ENCODE data around the gene TMEM59.

The TMEM59 gene

DNA sequence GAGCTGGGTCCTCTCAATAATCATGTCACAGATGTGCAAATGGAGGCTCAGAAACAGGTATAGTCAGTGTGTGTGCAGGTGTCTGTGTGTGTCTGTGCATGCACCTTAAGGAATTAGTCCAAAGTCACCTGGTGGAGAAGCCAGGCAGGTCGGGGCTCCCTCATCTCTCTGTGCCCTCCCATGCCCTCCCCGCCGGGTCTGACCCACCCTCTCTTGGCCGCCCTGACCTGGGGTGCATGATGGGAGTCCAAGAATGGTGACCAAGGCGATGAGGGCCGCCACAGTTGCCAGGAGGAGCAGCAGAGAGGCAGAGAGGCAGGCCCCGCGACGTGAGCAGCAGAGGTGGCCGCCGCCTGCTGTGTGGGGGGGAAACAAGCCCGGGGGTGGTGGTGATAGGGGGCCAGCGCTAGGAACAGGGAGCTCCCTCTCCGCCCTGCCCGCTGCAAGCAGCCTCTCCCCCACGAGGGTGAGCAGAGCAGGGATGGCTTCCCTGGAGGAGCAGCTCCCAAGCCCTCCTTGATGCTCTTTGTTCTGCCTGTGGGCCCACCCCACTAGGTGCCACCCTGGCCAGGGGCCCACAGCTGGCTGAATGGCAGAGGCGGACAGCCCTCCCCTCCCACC lies 38.9 kb downstream of the TMEM59 start:
- no peaks in the 10 kb centered on the region for H3K79me2 ChIP-seq (ENCODE audit: insufficient read depth, low read length)
- no peak for TF ChIP-seq EZH2phosphoT487 (conservative IDR thresholded peaks at IDR 0.05; ENCODE audit: low read length)
- TF ChIP-seq, protein P1, sequence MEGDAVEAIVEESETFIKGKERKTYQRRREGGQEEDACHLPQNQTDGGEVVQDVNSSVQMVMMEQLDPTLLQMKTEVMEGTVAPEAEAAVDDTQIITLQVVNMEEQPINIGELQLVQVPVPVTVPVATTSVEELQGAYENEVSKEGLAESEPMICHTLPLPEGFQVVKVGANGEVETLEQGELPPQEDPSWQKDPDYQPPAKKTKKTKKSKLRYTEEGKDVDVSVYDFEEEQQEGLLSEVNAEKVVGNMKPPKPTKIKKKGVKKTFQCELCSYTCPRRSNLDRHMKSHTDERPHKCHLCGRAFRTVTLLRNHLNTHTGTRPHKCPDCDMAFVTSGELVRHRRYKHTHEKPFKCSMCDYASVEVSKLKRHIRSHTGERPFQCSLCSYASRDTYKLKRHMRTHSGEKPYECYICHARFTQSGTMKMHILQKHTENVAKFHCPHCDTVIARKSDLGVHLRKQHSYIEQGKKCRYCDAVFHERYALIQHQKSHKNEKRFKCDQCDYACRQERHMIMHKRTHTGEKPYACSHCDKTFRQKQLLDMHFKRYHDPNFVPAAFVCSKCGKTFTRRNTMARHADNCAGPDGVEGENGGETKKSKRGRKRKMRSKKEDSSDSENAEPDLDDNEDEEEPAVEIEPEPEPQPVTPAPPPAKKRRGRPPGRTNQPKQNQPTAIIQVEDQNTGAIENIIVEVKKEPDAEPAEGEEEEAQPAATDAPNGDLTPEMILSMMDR (IDR thresholded peaks at IDR 0.05; ENCODE audit: insufficient read depth, low read length, poor library complexity, severe bottlenecking), result no peak
- no peaks in the 10 kb centered on the region for H4K20me1 ChIP-seq (ENCODE audit: low read depth, low read length)

DNA sequence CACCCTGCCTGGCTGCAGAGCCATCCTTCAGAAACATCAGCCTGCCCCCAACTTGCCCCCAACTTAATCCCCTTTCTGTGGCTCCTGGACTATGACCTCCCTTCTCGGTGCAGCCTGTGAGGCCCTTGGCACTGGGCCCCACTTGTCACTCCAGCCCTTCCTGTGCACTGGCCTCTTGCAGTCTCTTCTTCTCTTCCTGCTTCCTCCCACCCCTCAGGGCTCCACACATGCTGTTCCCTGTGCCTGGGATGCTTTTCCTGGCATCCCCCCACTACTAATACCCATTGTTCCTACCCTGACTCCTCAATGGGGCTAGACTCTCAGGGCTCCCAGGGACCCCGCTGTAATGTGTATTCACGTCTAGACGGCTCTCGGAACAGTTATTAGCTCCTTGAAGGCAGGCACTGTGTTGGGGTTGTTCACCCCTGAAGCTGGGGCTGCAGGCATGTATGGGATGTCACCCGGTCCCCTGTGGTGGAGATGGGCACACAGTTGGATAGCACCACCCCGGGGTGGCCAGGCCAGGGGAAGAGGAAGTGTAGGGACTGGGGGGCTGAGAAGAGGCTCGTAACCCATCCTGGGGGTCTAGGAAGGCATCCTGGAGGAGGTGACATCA lies 39.5 kb downstream of the TMEM59 start:
- no peaks in the 10 kb centered on the region for H3K9me2 ChIP-seq (replicated peaks; ENCODE audit: insufficient read depth, low read length)
- TF ChIP-seq, protein P1 (IDR thresholded peaks at IDR 0.05; ENCODE audit: insufficient read depth, low read length, poor library complexity, severe bottlenecking), result no peak
- TF ChIP-seq EZH2phosphoT487 (conservative IDR thresholded peaks at IDR 0.05; ENCODE audit: low read length), result no peak
- no peaks in the 10 kb centered on the region for H3K36me3 ChIP-seq (ENCODE audit: low read length)
- no peak overlapping the region for H3K4me3 ChIP-seq (ENCODE audit: insufficient read depth, low read length, poor library complexity, severe bottlenecking)
- no peak overlapping the region for H2AFZ ChIP-seq (ENCODE audit: low read depth, low read length, severe bottlenecking)
- H3K9me3 ChIP-seq (ENCODE audit: insufficient read depth, low read length), result no peaks in the 10 kb centered on the region
- no peak overlapping the region for H3K4me2 ChIP-seq (ENCODE audit: low read depth, low read length, poor library complexity, severe bottlenecking)
- H3K27ac ChIP-seq (ENCODE audit: low read depth, low read length), result no peak overlapping the region
- H3K27me3 ChIP-seq (ENCODE audit: low read length), result no peaks in the 10 kb centered on the region
- H3F3A ChIP-seq (ENCODE audit: insufficient read depth), result no peaks in the 10 kb centered on the region
- no peak overlapping the region for H3K9ac ChIP-seq (ENCODE audit: low read length)
- H3K79me2 ChIP-seq (ENCODE audit: insufficient read depth, low read length), result no peaks in the 10 kb centered on the region
- no peaks in the 10 kb centered on the region for H4K20me1 ChIP-seq (ENCODE audit: low read depth, low read length)

More for the DNA sequence above, 38.9 kb downstream of the TMEM59 start:
- Histone ChIP-seq H3K36me3 (ENCODE audit: low read length) (no peaks in the 10 kb centered on the region), H3K27ac (ENCODE audit: low read depth, low read length) (no peak overlapping the region), H3K9me2 (replicated peaks; ENCODE audit: insufficient read depth, low read length) (no peaks in the 10 kb centered on the region), H2AFZ (ENCODE audit: low read depth, low read length, severe bottlenecking) (no peak overlapping the region), H3K9ac (ENCODE audit: low read length) (no peak overlapping the region), H3K4me2 (ENCODE audit: low read depth, low read length, poor library complexity, severe bottlenecking) (no peak overlapping the region), H3K4me3 (ENCODE audit: insufficient read depth, low read length, poor library complexity, severe bottlenecking) (no peak overlapping the region), H3K27me3 (ENCODE audit: low read length) (no peaks in the 10 kb centered on the region), H3K9me3 (ENCODE audit: insufficient read depth, low read length) (no peaks in the 10 kb centered on the region), H3F3A (ENCODE audit: insufficient read depth) (no peaks in the 10 kb centered on the region)

- Histone ChIP-seq H3K9me3 (ENCODE audit: insufficient read depth, low read length) (no peaks in the 10 kb centered on the region), H3K4me2 (ENCODE audit: low read depth, low read length, poor library complexity, severe bottlenecking) (no peak overlapping the region), H3K36me3 (ENCODE audit: low read length) (no peaks in the 10 kb centered on the region), H4K20me1 (ENCODE audit: low read depth, low read length) (no peaks in the 10 kb centered on the region), H2AFZ (ENCODE audit: low read depth, low read length, severe bottlenecking) (no peak overlapping the region), H3K27ac (ENCODE audit: low read depth, low read length) (no peak overlapping the region), H3K27me3 (ENCODE audit: low read length) (no peaks in the 10 kb centered on the region), H3K79me2 (ENCODE audit: insufficient read depth, low read length) (no peaks in the 10 kb centered on the region), H3K9me2 (replicated peaks; ENCODE audit: insufficient read depth, low read length) (no peaks in the 10 kb centered on the region), H3F3A (ENCODE audit: insufficient read depth) (no peaks in the 10 kb centered on the region), H3K9ac (ENCODE audit: low read length) (no peak overlapping the region), H3K4me3 (ENCODE audit: insufficient read depth, low read length, poor library complexity, severe bottlenecking) (no peak overlapping the region)
- no peak for TF ChIP-seq EZH2phosphoT487 (conservative IDR thresholded peaks at IDR 0.05; ENCODE audit: low read length)
- TF ChIP-seq, protein P1 (IDR thresholded peaks at IDR 0.05; ENCODE audit: insufficient read depth, low read length, poor library complexity, severe bottlenecking), result no peak
These were observed 40.1 kb downstream of the TMEM59 start for GRCh38 chr1:54012863-54013262.
